H9 (cell line): ENCODE data around the gene H19. TPM values are rescaled to one million over a fixed set of nuclear protein-coding genes. Genes with fewer than 3 reads are reported as not detected.

Experiments used
- DNase-seq: peaks from one replicate; pipeline ENCODE4 v3.0.0-alpha.2; 2017
- H2AFZ ChIP-seq: one replicate; pipeline ENCODE4 v1.6.1; 2013; ENCODE audit warnings: mild to moderate bottlenecking, low read length, control low read depth, moderate library complexity
- H2AK5ac ChIP-seq: 2 replicates; pipeline ENCODE4 v1.6.1; 2013; ENCODE audit warnings: low read length, control low read depth, mixed read lengths; ENCODE audit not compliant: insufficient read length
- H2BK120ac ChIP-seq: one replicate; pipeline ENCODE4 v1.6.1; 2013; ENCODE audit warnings: low read depth, mild to moderate bottlenecking, low read length, control low read depth, inconsistent platforms; ENCODE audit not compliant: poor library complexity, severe bottlenecking
- H2BK12ac ChIP-seq: 2 replicates; pipeline ENCODE4 v1.6.1; 2013; ENCODE audit warnings: low read length, control low read depth, mixed read lengths, low read depth; ENCODE audit not compliant: insufficient read length
- H2BK15ac ChIP-seq: 2 replicates; pipeline ENCODE4 v1.6.1; 2013; ENCODE audit warnings: low read depth, low read length, control low read depth
- H2BK20ac ChIP-seq: one replicate; pipeline ENCODE4 v1.6.1; 2013; ENCODE audit warnings: low read depth, mild to moderate bottlenecking, low read length, control low read depth, inconsistent platforms; ENCODE audit not compliant: poor library complexity, severe bottlenecking
- H2BK5ac ChIP-seq: 2 replicates; pipeline ENCODE4 v1.6.1; 2013; ENCODE audit warnings: low read length, control low read depth, mixed read lengths; ENCODE audit not compliant: insufficient read length
- H3K14ac ChIP-seq: 2 replicates; pipeline ENCODE4 v1.6.1; 2013; ENCODE audit warnings: low read length, control low read depth; ENCODE audit not compliant: insufficient read depth
- H3K18ac ChIP-seq: 2 replicates; pipeline ENCODE4 v1.6.1; 2013; ENCODE audit warnings: low read depth, mild to moderate bottlenecking, mixed read lengths, low read length, control low read depth; ENCODE audit not compliant: insufficient read length
- H3K23ac ChIP-seq: 2 replicates; pipeline ENCODE4 v1.6.1; 2013; ENCODE audit warnings: low read length, control low read depth, mixed read lengths, low read depth; ENCODE audit not compliant: insufficient read length
- H3K23me2 ChIP-seq: 2 replicates; pipeline ENCODE4 v1.6.1; 2013; ENCODE audit warnings: low read depth, mild to moderate bottlenecking, mixed read lengths, low read length, control low read depth; ENCODE audit not compliant: insufficient read length, poor library complexity, severe bottlenecking
- H3K27ac ChIP-seq: 2 replicates; pipeline ENCODE4 v1.5.1; 2013; ENCODE audit warnings: low read length, control low read depth, mixed read lengths, low read depth; ENCODE audit not compliant: insufficient read length
- H3K27me3 ChIP-seq: 2 replicates; pipeline ENCODE4 v1.6.1; 2013; ENCODE audit warnings: low read length, control low read depth, inconsistent platforms; ENCODE audit not compliant: insufficient read depth
- H3K4ac ChIP-seq: 2 replicates; pipeline ENCODE4 v1.6.1; 2013; ENCODE audit warnings: low read depth, mild to moderate bottlenecking, control low read depth, inconsistent platforms, low read length, moderate library complexity
- H3K4me1 ChIP-seq: 2 replicates; pipeline ENCODE4 v1.6.1; 2013; ENCODE audit warnings: low read length, control low read depth, inconsistent platforms; ENCODE audit not compliant: insufficient read depth
- H3K4me2 ChIP-seq: 2 replicates; pipeline ENCODE4 v1.6.1; 2013; ENCODE audit warnings: low read length, control low read depth, mixed read lengths; ENCODE audit not compliant: insufficient read length, insufficient read depth
- H3K56ac ChIP-seq: 2 replicates; pipeline ENCODE4 v1.6.1; 2013; ENCODE audit warnings: low read depth, mild to moderate bottlenecking, mixed read lengths, low read length, control low read depth; ENCODE audit not compliant: insufficient read length
- H3K79me1 ChIP-seq: 2 replicates; pipeline ENCODE4 v1.6.1; 2013; ENCODE audit warnings: low read depth, mild to moderate bottlenecking, moderate library complexity, low read length, control low read depth, inconsistent platforms; ENCODE audit not compliant: insufficient read depth, poor library complexity, severe bottlenecking
- H3K79me2 ChIP-seq: 2 replicates; pipeline ENCODE4 v1.6.1; 2013; ENCODE audit warnings: low read length, control low read depth, inconsistent platforms; ENCODE audit not compliant: insufficient read depth
- H3K9ac ChIP-seq: 2 replicates; pipeline ENCODE4 v1.6.1; 2013; ENCODE audit warnings: low read length, control low read depth, mixed read lengths; ENCODE audit not compliant: insufficient read length; ENCODE audit errors: extremely low read depth
- H3K9me3 ChIP-seq: one replicate; pipeline ENCODE4 v1.6.1; 2013; ENCODE audit warnings: low read depth, low read length, inconsistent platforms; ENCODE audit not compliant: control insufficient read depth
- H3T11ph ChIP-seq: one replicate; pipeline ENCODE4 v1.6.1; 2013; ENCODE audit warnings: mild to moderate bottlenecking, low read length, control low read depth, inconsistent platforms
- H4K20me1 ChIP-seq: one replicate; pipeline ENCODE4 v1.6.1; 2013; ENCODE audit not compliant: control insufficient read depth, insufficient read length, insufficient read depth
- H4K5ac ChIP-seq: 2 replicates; pipeline ENCODE4 v1.6.1; 2013; ENCODE audit warnings: low read depth, mild to moderate bottlenecking, mixed read lengths, low read length, control low read depth; ENCODE audit not compliant: insufficient read length
- H4K8ac ChIP-seq: replicated peaks from 2 replicates; pipeline ENCODE4 v1.6.1; 2013; ENCODE audit warnings: low read length, control low read depth, mixed read lengths, low read depth; ENCODE audit not compliant: insufficient read length
- H4K91ac ChIP-seq: 2 replicates; pipeline ENCODE4 v1.6.1; 2013; ENCODE audit warnings: low read depth, mild to moderate bottlenecking, moderate library complexity, mixed read lengths, low read length, control low read depth; ENCODE audit not compliant: insufficient read length
- H3K27ac Mint-ChIP-seq, 3 experiments: 2 replicates in 2 of 3; 3 replicates in 1 of 3; pipeline ENCODE4 v1.8.0; 2020 to 2021; ENCODE audit warnings: mixed read lengths in 3 of 3, mild to moderate bottlenecking in 1 of 3, moderate library complexity in 1 of 3
- H3K27me3 Mint-ChIP-seq: 2 replicates; pipeline ENCODE4 v1.8.0; 2021; ENCODE audit warnings: low read depth, mild to moderate bottlenecking, moderate library complexity, mixed read lengths
- H3K36me3 Mint-ChIP-seq, 3 experiments: 2 replicates in 2 of 3; 3 replicates in 1 of 3; pipeline ENCODE4 v1.8.0; 2020 to 2021; ENCODE audit warnings: low read depth in 3 of 3, mixed read lengths in 3 of 3; ENCODE audit not compliant: insufficient read depth in 1 of 3
- H3K4me1 Mint-ChIP-seq, 2 experiments: 2 replicates each; pipeline ENCODE4 v1.8.0; 2020; ENCODE audit warnings: mixed read lengths in 2 of 2
- H3K4me3 Mint-ChIP-seq, 2 experiments: 2 replicates in 1 of 2; 3 replicates in 1 of 2; pipeline ENCODE4 v1.8.0; 2020 to 2021; ENCODE audit warnings: mild to moderate bottlenecking in 2 of 2, mixed read lengths in 2 of 2, moderate library complexity in 1 of 2
- H3K9me3 Mint-ChIP-seq, 2 experiments: 2 replicates in 1 of 2; 3 replicates in 1 of 2; pipeline ENCODE4 v1.8.0; 2020; ENCODE audit warnings: mild to moderate bottlenecking in 2 of 2, mixed read lengths in 2 of 2, moderate library complexity in 1 of 2
- CTCF ChIP-seq: fragments of 200-600 bp; sonication (generic); conservative IDR thresholded peaks from 3 replicates; pipeline ENCODE4 v1.8.0; 2021; ENCODE audit warnings: antibody characterized with exemption, mild to moderate bottlenecking
- WGBS: extraction: QIAGEN DNeasy Blood & Tissue Kit; methylation state at CpG from one replicate; pipeline ENCODE4 v1.1.7; 2013; ENCODE audit warnings: missing lambda C conversion rate, low lambda C conversion rate, mixed read lengths; ENCODE audit not compliant: insufficient read length; ENCODE audit errors: extremely low coverage; 5-methylcytosine and 5-hydroxymethylcytosine counted together
- total RNA-seq: library from RNA; stranded (reverse); gene quantifications from 2 replicates; pipeline ENCODE4 v1.2.1, GENCODE V29; 2021

Gene H19
- total RNA-seq, 1 experiment from 2014 or later: 10.7 TPM

- Histone ChIP-seq H2BK5ac (no peak overlapping the region), H4K20me1 (no peaks in the 10 kb centered on the region), H3K14ac (no peak overlapping the region), H3K4me1 (no peaks in the 10 kb centered on the region), H3K23ac (no peak overlapping the region), H3K79me1 (no peaks in the 10 kb centered on the region), H3K27me3 (no peaks in the 10 kb centered on the region), H3K27ac (no peak overlapping the region), H3K9ac (no peak overlapping the region), H2BK20ac (no peak overlapping the region), H3K4me2 (no peak overlapping the region), H2BK120ac (no peak overlapping the region), H3T11ph (no peak overlapping the region), H2AK5ac (no peak overlapping the region), H4K91ac (no peak overlapping the region), H3K4ac (no peak overlapping the region), H2AFZ (no peak overlapping the region), H3K56ac (no peak overlapping the region), H3K79me2 (no peaks in the 10 kb centered on the region), H3K9me3 (no peaks in the 10 kb centered on the region), H3K18ac (no peak overlapping the region), H4K8ac (no peak overlapping the region), H2BK12ac (no peak overlapping the region), H3K23me2 (no peaks in the 10 kb centered on the region), H2BK15ac (no peak overlapping the region), H4K5ac (no peak overlapping the region)
- Mint-ChIP-seq H3K4me3 (no peak overlapping the region), H3K4me1 (no peaks in the 10 kb centered on the region), H3K27me3 (no peaks in the 10 kb centered on the region), H3K9me3 (no peaks in the 10 kb centered on the region), H3K27ac (no peak overlapping the region), H3K36me3 (no peaks in the 10 kb centered on the region)
- DNase-seq: no peak
- TF ChIP-seq CTCF: no peak
- WGBS: no CpG with 5 or more reads among the region's 26 CpGs
Measured at GRCh38 chr11:1978720-1979473, 18.7 kb downstream of the H19 start.
